Neural cell (in vitro differentiated cells): Measurements from ENCODE around the gene EIF2D. TPM values are rescaled to one million over a fixed set of nuclear protein-coding genes. Genes with fewer than 3 reads are reported as not detected.

ENCODE experiments used
- H2AFZ ChIP-seq: fragments of 200-600, 300-800 bp; sonication (generic), shearing (Covaris generic); 2 replicates; pipeline ENCODE4 v1.6.0; 2014; ENCODE audit warnings: low read depth, mild to moderate bottlenecking, antibody characterized with exemption, low read length, moderate library complexity
- H3F3A ChIP-seq: fragments of 200-600 bp; shearing (Covaris generic); 2 replicates; pipeline ENCODE4 v1.6.1; 2016; ENCODE audit warnings: mild to moderate bottlenecking, moderate library complexity, mixed read lengths, antibody characterized with exemption, low read length; ENCODE audit not compliant: insufficient read depth, poor library complexity, severe bottlenecking
- H3K27ac ChIP-seq: fragments of 200-600, 300-800 bp; sonication (generic), shearing (Covaris generic); 2 replicates; pipeline ENCODE4 v1.5.1; 2014; ENCODE audit warnings: mild to moderate bottlenecking, low read length, moderate library complexity
- H3K27me3 ChIP-seq: fragments of 300-800, 200-600 bp; sonication (generic), shearing (Covaris generic); 2 replicates; pipeline ENCODE4 v1.6.0; 2014; ENCODE audit warnings: mild to moderate bottlenecking, low read depth, low read length, moderate library complexity; ENCODE audit not compliant: insufficient read depth
- H3K36me3 ChIP-seq: fragments of 300-800, 200-600 bp; sonication (generic), shearing (Covaris generic); 2 replicates; pipeline ENCODE4 v1.5.1; 2014; ENCODE audit warnings: mild to moderate bottlenecking, antibody characterized with exemption, low read length, moderate library complexity; ENCODE audit not compliant: insufficient read depth
- H3K4me2 ChIP-seq: fragments of 300-800, 200-600 bp; sonication (generic), shearing (Covaris generic); 2 replicates; pipeline ENCODE4 v1.6.0; 2014; ENCODE audit warnings: mild to moderate bottlenecking, low read length
- H3K4me3 ChIP-seq: fragments of 300-800, 200-600 bp; sonication (generic), shearing (Covaris generic); 2 replicates; pipeline ENCODE4 v1.5.1; 2014; ENCODE audit warnings: mild to moderate bottlenecking, low read length, moderate library complexity
- H3K79me2 ChIP-seq: fragments of 200-600 bp; shearing (Covaris generic); replicated peaks from 2 replicates; pipeline ENCODE4 v1.6.0; 2014; ENCODE audit warnings: mild to moderate bottlenecking, low read length, moderate library complexity; ENCODE audit not compliant: insufficient read depth
- H3K9ac ChIP-seq: fragments of 300-800, 200-600 bp; sonication (generic), shearing (Covaris generic); 2 replicates; pipeline ENCODE4 v1.6.1; 2016; ENCODE audit warnings: mild to moderate bottlenecking, low read length, mixed read lengths
- H3K9me2 ChIP-seq: fragments of 200-600 bp; shearing (Covaris generic); 2 replicates; pipeline ENCODE4 v1.6.1; 2016; ENCODE audit warnings: mild to moderate bottlenecking, low read length, mixed read lengths; ENCODE audit not compliant: insufficient read depth
- H3K9me3 ChIP-seq: fragments of 200-600, 300-800 bp; sonication (generic), shearing (Covaris generic); 2 replicates; pipeline ENCODE4 v1.6.1; 2016; ENCODE audit warnings: mild to moderate bottlenecking, mixed run types, low read length, moderate library complexity, mixed read lengths
- H4K20me1 ChIP-seq: fragments of 200-600 bp; shearing (Covaris generic); 2 replicates; pipeline ENCODE4 v1.6.1; 2016; ENCODE audit warnings: mild to moderate bottlenecking, mixed run types; ENCODE audit not compliant: insufficient read depth
- CTCF ChIP-seq: fragments of 450-650 bp; IDR thresholded peaks from 2 replicates; pipeline ENCODE4 v1.5.1; 2014; ENCODE audit warnings: antibody characterized with exemption, mild to moderate bottlenecking, moderate library complexity; ENCODE audit not compliant: poor library complexity, severe bottlenecking
- EP300 ChIP-seq: fragments of 450-650 bp; conservative IDR thresholded peaks from 2 replicates; pipeline ENCODE4 v1.6.1; 2014; ENCODE audit warnings: antibody characterized with exemption, mild to moderate bottlenecking, moderate library complexity; ENCODE audit not compliant: poor library complexity, severe bottlenecking
- EZH2 ChIP-seq: fragments of 200-600, 300-800 bp; shearing (Covaris generic), sonication (generic); IDR thresholded peaks from 2 replicates; pipeline ENCODE4 v1.6.1; 2014; ENCODE audit warnings: antibody characterized with exemption, low read length, borderline replicate concordance, mild to moderate bottlenecking; ENCODE audit not compliant: insufficient read depth, poor library complexity, severe bottlenecking
- MXI1 ChIP-seq: fragments of 450-650 bp; conservative IDR thresholded peaks from 2 replicates; pipeline ENCODE4 v1.6.1; 2014; ENCODE audit warnings: antibody characterized with exemption, mild to moderate bottlenecking; ENCODE audit not compliant: poor library complexity, severe bottlenecking
- POLR2AphosphoS5 ChIP-seq: IDR thresholded peaks from 2 replicates; pipeline ENCODE4 v1.6.1; 2012
- RAD21 ChIP-seq: fragments of 450-650 bp; conservative IDR thresholded peaks from 2 replicates; pipeline ENCODE4 v1.6.1; 2014; ENCODE audit warnings: antibody characterized with exemption, mild to moderate bottlenecking, moderate library complexity
- REST ChIP-seq: IDR thresholded peaks from 2 replicates; pipeline ENCODE4 v1.6.1; 2012; ENCODE audit warnings: borderline replicate concordance
- SMC3 ChIP-seq: fragments of 450-650 bp; conservative IDR thresholded peaks from 2 replicates; pipeline ENCODE4 v1.6.1; 2014; ENCODE audit warnings: antibody characterized with exemption, mild to moderate bottlenecking, moderate library complexity; ENCODE audit not compliant: poor library complexity
- TAF1 ChIP-seq: IDR thresholded peaks from 2 replicates; pipeline ENCODE4 v1.6.1; 2012; ENCODE audit warnings: low read depth
- polyA plus RNA-seq: library from polyadenylated mRNA; depleted of rRNA; stranded (reverse); fragments of >200 nt; gene quantifications from 2 replicates; pipeline ENCODE4 v1.2.3, GENCODE V29; 2014

Gene EIF2D
- polyA plus RNA-seq, 1 donor from 2014 or later = 37.1 TPM

- Histone ChIP-seq H3K79me2 (no peaks in the 10 kb centered on the region), H3K9me3 (no peaks in the 10 kb centered on the region), H3K9ac (no peak overlapping the region), H3K9me2 (no peaks in the 10 kb centered on the region), H4K20me1 (no peaks in the 10 kb centered on the region), H3K27me3 (no peaks in the 10 kb centered on the region), H3K27ac (no peak overlapping the region), H3K4me3 (no peak overlapping the region), H3K4me2 (no peak overlapping the region), H3F3A (no peaks in the 10 kb centered on the region), H3K36me3 (no peaks in the 10 kb centered on the region), H2AFZ (no peak overlapping the region)
- no peak for TF ChIP-seq EP300
- no peak for TF ChIP-seq REST
- TF ChIP-seq SMC3 = no peak
- TF ChIP-seq EZH2 = no peak
- TF ChIP-seq MXI1 = no peak
- TF ChIP-seq POLR2AphosphoS5 = no peak
- no peak for TF ChIP-seq TAF1
- TF ChIP-seq RAD21 = no peak
- TF ChIP-seq CTCF = no peak
Observed at GRCh38 chr1:206575894-206576737, 36.1 kb downstream of the EIF2D start.

GRCh38 chr1:206575165-206575893 lies 36.9 kb downstream of the EIF2D start:
- H3K9me3 ChIP-seq = no peaks in the 10 kb centered on the region
- H3K9ac ChIP-seq = no peak overlapping the region
- no peaks in the 10 kb centered on the region for H3K27me3 ChIP-seq
- no peak overlapping the region for H3K27ac ChIP-seq
- no peaks in the 10 kb centered on the region for H3K79me2 ChIP-seq
- H3K36me3 ChIP-seq = no peaks in the 10 kb centered on the region
- H3K9me2 ChIP-seq = no peaks in the 10 kb centered on the region
- H3K4me2 ChIP-seq = no peak overlapping the region
- TF ChIP-seq SMC3 = no peak
- TF ChIP-seq REST = no peak
- TF ChIP-seq EP300 = no peak
- TF ChIP-seq TAF1 = no peak
- no peak for TF ChIP-seq MXI1
- TF ChIP-seq EZH2 = no peak
- TF ChIP-seq POLR2AphosphoS5 = no peak
- no peak for TF ChIP-seq RAD21
- TF ChIP-seq CTCF = no peak
- H3F3A ChIP-seq = no peaks in the 10 kb centered on the region
- H4K20me1 ChIP-seq = no peaks in the 10 kb centered on the region
- no peak overlapping the region for H2AFZ ChIP-seq
- no peak overlapping the region for H3K4me3 ChIP-seq
